Hepatocyte (in vitro differentiated cells): Measurements from ENCODE around the gene RADIL.

ENCODE experiments used
- EZH2 ChIP-seq: fragments of 200-600 bp; sonication (generic); IDR thresholded peaks from 2 replicates; pipeline ENCODE4 v1.6.1; 2016; ENCODE audit warnings: antibody characterized with exemption, mild to moderate bottlenecking, borderline replicate concordance
- EZH2phosphoT487 ChIP-seq: fragments of 200-600 bp; sonication (generic); IDR thresholded peaks from one replicate; pipeline ENCODE4 v1.6.1; 2018; ENCODE audit warnings: antibody characterized with exemption, mild to moderate bottlenecking, low read depth, moderate library complexity; ENCODE audit not compliant: unreplicated experiment, severe bottlenecking
- TF ChIP-seq, protein P1 (sequence below): fragments of 200-600 bp; sonication (generic); IDR thresholded peaks from 2 replicates; pipeline ENCODE4 v1.5.1; 2016; ENCODE audit warnings: antibody characterized with exemption, mild to moderate bottlenecking; ENCODE audit not compliant: poor library complexity

DNA sequence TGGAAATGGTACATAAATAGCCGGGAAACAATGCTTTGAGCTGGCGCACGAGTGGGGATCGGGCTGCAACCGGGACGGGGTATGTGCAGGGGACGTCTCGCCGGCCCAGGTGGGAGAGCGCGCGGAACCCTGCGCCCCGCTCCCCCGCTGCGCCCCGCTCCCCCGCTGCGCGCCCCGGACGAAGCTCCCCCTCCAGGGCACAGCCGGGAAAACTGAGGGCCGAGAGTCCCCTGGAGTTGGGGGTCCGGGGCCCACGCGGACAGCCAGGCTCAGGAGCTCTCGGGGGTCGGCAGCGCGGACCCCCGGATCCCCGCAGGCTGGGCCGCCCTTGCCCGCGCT is 514 bp downstream of the RADIL start:
- TF ChIP-seq, protein P1, sequence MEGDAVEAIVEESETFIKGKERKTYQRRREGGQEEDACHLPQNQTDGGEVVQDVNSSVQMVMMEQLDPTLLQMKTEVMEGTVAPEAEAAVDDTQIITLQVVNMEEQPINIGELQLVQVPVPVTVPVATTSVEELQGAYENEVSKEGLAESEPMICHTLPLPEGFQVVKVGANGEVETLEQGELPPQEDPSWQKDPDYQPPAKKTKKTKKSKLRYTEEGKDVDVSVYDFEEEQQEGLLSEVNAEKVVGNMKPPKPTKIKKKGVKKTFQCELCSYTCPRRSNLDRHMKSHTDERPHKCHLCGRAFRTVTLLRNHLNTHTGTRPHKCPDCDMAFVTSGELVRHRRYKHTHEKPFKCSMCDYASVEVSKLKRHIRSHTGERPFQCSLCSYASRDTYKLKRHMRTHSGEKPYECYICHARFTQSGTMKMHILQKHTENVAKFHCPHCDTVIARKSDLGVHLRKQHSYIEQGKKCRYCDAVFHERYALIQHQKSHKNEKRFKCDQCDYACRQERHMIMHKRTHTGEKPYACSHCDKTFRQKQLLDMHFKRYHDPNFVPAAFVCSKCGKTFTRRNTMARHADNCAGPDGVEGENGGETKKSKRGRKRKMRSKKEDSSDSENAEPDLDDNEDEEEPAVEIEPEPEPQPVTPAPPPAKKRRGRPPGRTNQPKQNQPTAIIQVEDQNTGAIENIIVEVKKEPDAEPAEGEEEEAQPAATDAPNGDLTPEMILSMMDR = no peak
- no peak for TF ChIP-seq EZH2
- TF ChIP-seq EZH2phosphoT487 = no peak
